Retina (tissue), 1 donor: ENCODE data around the gene AIM2.
"Not testable (repeated sequence)": the region's sequence is repeated elsewhere in the genome, so short reads cannot be mapped to it uniquely, and the experiment has no call there.

Experiments
- DNase-seq: peaks from one replicate; pipeline ENCODE4 v3.0.0-alpha.2; 2016

Gene AIM2

GRCh38 chr1:159077120-159077961, 775 bp upstream of the AIM2 start:
- no peak for DNase-seq

DNA sequence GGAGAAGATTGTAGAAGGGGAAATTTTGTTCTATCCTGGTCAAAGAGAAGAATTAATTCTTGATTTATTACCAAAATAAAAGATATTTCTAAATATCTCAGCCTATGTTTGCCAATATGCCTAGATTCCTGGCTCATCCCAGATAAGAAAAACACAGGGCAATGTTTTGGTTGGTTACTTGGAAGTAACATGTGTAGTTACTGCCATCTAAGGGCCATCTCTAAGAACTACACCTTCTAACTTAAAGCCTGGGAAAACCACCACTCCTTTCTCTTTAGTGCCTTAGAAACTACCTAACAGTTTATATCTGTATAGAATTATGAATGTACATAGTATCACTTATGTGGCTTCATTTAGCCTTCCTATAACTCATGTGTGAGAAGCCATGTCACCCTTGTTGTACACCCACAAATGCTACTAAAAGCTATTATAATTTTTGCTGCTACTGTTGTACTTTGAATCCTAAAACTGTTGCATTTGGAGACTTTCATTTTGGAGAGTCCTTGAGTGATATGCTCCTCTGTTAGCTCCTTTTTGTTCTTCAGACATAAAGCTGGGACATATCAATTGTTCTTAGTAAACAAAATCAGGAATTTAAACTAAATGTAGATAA, 4.5 kb downstream of the AIM2 start:
- DNase-seq, result peak; percentile 44

DNA sequence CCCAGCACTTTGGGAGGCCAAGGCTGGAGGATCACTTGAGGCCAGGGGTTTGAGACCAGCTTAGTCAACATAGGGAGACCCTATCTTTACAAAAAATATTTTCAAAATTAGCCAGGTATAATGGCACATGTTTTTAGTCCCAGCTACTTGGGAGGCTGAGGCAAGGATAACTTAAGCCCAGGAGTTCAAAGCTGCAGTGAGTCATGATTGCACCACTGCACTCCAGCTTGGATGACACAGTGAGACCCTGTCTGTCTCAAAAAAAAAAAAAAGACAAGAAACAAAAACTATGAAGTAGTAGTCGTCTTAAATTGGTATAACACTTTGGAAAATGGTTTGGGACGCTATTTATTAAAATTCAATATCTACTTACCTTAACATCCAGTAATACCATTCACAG, 7.7 kb downstream of the AIM2 start:
- no peak for DNase-seq

DNA sequence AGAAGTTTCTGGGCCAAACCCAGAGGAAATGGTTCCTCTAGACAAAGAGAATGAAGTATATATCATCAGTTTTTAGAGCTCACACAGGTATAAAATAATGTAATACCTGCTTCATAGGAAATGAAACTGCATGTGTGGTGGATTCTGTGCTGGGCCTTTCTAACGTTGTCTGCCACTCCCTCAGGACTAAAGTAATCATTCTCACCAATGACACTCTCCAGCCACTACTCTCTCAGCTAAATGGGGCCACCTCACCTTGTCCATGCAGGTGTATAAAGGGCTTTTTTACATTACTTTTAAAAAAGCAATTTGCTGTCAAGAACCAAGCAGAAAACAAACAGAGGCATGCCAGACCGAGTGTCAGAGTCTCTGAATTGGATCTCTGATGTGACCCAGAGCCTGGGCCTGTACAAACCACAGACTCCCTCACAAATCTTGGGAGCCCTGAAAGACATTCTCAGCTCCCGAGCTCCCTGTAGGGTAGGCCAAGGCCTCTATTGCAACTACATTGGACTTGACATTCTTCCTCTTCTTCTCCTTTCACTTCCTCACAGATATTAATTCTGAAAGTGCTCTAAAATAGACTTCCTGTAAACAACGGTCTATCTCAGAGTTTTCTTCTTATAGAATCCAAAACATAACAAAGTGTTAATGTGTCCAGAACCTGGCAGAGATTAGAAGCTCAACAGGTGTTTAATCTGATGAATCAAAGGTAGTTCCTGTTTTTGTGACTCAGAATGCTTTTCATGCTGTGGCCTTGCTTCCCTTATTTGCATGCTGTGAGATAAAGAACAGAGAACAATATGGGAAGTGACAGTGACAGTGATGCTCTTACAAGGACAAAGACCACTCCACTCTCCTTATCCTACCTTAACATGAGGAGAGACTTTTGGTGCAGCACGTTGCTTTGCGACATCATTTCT, 8.6 kb downstream of the AIM2 start:
- no peak for DNase-seq

- no peak for DNase-seq
Observed at GRCh38 chr1:159066108-159066507, 10.5 kb downstream of the AIM2 start.

- no peak for DNase-seq
Observed at GRCh38 chr1:159065106-159065505, 11.5 kb downstream of the AIM2 start.

DNA sequence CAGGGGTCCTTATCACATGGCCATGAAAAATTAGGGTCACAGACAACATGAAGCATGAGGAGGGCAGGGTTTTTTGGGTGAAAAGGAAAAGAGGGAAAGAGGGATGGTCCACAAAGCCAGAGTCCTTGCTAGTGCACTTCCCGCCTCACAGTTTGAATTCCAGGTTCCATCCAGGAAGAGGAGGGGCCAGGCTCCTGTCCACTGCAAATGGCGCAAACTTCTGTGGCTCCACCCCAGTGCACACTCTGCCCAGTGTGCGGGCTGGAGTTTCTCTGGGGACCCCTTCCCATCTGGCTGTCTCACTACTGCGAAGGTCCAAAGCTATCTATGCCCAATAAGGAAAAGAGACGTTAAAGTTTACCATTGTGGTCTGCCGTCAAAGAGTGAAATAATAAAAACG, 17.8 kb downstream of the AIM2 start:
- DNase-seq, result no peak

DNA sequence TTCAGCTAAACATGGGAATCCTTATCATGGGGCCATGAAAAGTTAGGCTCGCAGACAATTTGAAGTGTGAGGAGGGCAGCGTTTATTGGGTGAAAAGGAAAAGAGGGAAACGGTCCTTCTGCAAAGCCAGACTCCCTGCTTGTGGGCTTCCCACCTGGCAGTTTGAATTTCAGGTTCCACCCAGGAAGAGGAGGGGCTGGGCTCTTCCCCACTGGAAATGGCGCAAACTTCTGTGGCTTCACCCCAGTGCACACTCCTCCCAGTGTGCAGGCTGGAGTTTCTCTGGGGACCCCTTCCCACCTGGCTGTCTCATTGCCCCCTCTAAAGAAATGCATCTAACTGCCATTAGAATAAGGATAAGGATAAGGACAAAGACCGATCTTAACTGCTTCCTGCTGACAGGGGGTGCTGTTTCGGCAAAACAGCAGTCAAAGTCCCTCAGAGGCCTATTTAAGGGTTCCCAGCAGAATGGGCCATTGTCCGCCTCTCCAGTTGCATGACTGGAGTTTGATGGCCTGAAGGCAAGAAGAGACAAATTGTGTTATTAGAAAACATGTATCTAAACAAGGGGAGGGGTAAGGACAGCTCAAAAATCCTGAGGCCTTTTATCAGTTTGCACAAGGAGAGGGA, 20.4 kb downstream of the AIM2 start:
- DNase-seq, result no peak

GRCh38 chr1:159055181-159055641, 21.4 kb downstream of the AIM2 start:
- DNase-seq, result no peak

GRCh38 chr1:159054427-159054826, 22.1 kb downstream of the AIM2 start:
- DNase-seq, result no peak

GRCh38 chr1:159051436-159051835, 25.1 kb downstream of the AIM2 start:
- no peak for DNase-seq

GRCh38 chr1:159046486-159046885, 30.1 kb downstream of the AIM2 start:
- DNase-seq, result not testable (repeated sequence)

DNA sequence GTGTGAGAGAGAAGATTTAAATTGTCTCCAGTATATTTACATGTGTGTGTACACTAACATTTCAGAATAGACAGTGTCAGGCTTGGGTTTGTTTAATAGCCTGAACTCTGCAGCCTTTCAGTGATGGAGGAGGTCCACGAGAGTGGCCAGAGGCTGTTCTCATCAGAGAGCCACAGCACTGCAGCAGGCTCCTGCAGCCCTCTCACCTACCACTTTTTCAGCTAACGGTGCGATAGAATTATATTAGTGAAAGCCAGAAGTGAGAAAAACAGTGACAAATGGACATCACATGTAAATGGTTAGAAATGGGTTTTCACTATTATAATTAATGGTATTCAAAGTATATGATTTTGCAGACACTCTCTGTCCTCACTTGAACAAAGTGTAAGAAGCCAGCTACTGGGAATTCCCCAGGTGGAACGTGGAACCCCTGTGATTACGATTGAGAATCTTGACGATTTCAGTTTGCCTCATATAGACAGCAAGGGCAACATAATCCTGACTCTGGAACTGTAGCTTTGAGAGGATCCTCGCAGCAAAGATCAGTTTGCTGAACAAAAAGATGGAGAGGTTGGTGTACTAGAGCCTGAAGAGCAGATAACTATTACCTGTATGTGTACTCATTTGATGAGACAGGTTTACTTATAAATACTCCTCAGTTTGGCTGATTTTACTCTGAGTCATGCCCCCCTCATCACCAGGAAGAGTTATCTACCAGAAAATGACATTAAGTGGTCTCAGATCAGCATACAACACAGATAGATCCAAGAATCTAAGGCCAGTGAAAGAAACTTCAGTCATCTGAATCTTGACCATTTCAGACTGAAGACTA, 35.5 kb downstream of the AIM2 start:
- DNase-seq, result no peak

- DNase-seq, result no peak
Observed at GRCh38 chr1:159040206-159040605, 36.4 kb downstream of the AIM2 start.

DNA sequence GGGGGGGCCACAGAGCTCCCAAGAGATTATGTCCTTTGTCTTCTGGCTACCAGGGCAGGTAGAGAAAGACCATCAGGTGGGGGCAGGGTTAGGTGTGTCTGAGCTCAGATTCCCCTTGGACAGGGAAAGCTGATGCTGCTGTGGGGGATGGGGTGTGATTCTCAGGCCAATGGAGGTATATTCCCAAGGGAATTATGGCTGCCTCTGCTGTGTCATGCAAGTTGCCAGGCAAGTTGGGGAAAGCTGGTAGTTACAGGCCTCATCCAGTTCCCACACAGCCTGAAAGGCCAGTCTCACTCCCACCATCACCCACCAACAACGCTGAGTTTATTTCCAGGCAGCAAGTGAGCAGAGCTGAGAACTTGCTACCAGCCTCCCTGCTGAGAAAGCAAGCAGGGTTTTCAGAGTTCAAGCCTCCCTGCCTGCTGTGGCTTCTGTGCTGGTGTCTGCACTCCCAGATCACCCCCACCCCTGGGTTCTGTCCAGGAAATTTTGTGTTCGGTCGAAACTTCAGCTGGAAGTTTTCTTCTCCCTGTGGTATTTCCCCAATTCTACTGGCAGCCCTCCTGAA, 45.6 kb downstream of the AIM2 start:
- DNase-seq, result no peak

DNA sequence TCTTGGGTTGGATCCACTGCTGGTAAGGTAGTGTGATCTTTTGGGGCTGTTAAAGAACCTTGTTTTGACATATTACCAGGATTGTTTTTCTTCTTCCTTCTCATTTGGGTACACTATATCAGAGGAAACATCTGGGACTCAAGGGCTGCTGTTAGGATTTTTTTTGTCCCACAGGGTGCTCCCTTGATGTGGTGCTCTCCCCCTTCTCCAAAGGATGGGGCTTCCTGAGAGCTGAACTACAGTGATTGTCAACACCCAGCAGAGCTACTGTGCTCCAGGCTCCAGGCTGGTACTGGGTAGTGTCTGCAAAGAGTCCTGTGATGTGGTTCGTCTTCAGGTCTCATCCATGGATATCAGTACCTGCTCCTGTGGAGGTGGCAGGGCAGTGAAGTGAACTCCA, 46.3 kb downstream of the AIM2 start:
- no peak for DNase-seq

DNA sequence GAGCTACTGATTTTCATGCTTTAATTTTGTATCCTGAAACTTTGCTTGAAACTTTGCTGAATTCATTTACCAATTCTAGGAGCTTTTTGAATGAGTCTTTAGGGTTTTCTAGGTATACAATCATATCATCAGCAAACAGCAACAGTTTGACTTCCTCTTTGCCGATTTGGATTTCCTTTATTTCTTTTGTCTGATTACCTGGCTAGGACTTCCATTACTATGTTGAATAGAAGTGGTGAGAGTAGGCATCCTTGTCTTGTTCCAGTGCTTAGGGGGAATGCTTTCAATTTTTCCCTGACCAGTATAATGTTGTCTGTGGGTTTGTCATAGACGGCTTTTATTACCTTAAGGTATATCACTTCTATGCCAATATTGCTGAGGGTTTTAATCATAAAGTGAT, 49.7 kb downstream of the AIM2 start:
- not testable (repeated sequence) for DNase-seq

- DNase-seq, result no peak
Observed at GRCh38 chr1:159025043-159025442, 51.5 kb downstream of the AIM2 start.

DNA sequence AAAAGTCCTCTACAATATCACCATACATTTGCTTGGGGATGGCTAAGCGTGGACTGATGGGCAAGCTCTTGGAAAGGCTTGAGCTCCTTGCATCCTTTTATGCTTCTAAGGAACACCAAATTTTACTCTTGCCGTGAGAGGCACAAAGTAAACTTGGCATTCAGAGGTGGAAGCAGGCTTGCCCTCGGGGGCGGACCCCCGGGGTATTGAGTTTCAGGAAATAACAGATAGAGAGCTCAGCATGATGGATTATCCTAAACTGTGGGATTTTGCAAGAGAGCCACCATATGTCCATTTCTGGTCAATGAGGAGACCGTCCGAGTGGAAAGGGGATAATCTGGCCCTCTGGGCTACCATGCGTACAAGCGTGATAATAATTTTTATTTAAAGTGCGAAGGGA, 52.8 kb downstream of the AIM2 start:
- no peak for DNase-seq

DNA sequence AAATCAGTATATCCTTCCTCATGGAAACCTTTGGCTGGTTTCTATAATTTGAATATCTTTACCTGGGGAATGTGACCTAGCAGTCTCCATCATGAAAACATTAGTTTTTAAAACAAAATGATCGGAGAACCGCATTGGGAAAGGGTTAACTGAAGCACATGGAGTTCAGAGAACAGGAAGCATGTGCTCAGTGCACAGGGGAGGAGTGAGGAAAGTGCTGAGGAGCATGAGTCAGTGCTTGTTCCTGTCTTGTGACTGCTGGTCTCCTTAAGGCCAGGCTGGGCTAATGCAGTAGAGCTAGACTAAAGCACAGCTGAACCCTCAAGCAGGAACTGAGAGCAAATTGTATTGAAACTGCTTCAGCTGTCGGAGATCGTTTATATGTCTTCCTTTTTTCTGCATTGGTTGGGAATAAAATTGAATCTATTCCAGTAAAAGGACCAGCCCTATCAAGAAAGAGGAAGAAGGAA, 61.1 kb downstream of the AIM2 start:
- DNase-seq, result no peak

- DNase-seq, result no peak
Observed at GRCh38 chr1:159014851-159015250, 61.7 kb downstream of the AIM2 start.
